ENCODE results near the gene RAPGEF1. TPM values are rescaled to one million over a fixed set of nuclear protein-coding genes. Genes with fewer than 3 reads are reported as not detected.

The RAPGEF1 gene
- total and polyA plus RNA-seq, 2 of the 13 experiments (the other 11 are each of a cell fraction or from before 2014, with no cell fraction given) = 21.2 to 38.9 TPM

- TF ChIP-seq, protein P1, sequence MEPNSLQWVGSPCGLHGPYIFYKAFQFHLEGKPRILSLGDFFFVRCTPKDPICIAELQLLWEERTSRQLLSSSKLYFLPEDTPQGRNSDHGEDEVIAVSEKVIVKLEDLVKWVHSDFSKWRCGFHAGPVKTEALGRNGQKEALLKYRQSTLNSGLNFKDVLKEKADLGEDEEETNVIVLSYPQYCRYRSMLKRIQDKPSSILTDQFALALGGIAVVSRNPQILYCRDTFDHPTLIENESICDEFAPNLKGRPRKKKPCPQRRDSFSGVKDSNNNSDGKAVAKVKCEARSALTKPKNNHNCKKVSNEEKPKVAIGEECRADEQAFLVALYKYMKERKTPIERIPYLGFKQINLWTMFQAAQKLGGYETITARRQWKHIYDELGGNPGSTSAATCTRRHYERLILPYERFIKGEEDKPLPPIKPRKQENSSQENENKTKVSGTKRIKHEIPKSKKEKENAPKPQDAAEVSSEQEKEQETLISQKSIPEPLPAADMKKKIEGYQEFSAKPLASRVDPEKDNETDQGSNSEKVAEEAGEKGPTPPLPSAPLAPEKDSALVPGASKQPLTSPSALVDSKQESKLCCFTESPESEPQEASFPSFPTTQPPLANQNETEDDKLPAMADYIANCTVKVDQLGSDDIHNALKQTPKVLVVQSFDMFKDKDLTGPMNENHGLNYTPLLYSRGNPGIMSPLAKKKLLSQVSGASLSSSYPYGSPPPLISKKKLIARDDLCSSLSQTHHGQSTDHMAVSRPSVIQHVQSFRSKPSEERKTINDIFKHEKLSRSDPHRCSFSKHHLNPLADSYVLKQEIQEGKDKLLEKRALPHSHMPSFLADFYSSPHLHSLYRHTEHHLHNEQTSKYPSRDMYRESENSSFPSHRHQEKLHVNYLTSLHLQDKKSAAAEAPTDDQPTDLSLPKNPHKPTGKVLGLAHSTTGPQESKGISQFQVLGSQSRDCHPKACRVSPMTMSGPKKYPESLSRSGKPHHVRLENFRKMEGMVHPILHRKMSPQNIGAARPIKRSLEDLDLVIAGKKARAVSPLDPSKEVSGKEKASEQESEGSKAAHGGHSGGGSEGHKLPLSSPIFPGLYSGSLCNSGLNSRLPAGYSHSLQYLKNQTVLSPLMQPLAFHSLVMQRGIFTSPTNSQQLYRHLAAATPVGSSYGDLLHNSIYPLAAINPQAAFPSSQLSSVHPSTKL (CRISPR knock-in tag; IDR thresholded peaks at IDR 0.05) = no peak
- TF ChIP-seq PAWR (CRISPR knock-in tag; IDR thresholded peaks at IDR 0.05; ENCODE audit: borderline replicate concordance) (no peak), ATAD3A (CRISPR knock-in tag; IDR thresholded peaks at IDR 0.05) (no peak), ZNF121 (CRISPR knock-in tag; IDR thresholded peaks at IDR 0.05) (0 out of 2 replicates have a peak, but pooled peaks have one; percentile 21), TBP (CRISPR knock-in tag; IDR thresholded peaks at IDR 0.05) (no peak), ZNF572 (CRISPR knock-in tag; IDR thresholded peaks at IDR 0.05) (no peak), POGZ (CRISPR knock-in tag; IDR thresholded peaks at IDR 0.05) (no peak), TFAP4 (IDR thresholded peaks at IDR 0.05; ENCODE audit: borderline replicate concordance, low read depth) (no peak), GLMP (CRISPR knock-in tag; IDR thresholded peaks at IDR 0.05; ENCODE audit: borderline replicate concordance) (no peak), FOXA3 (CRISPR knock-in tag; IDR thresholded peaks at IDR 0.05) (no peak), NRL (CRISPR knock-in tag; IDR thresholded peaks at IDR 0.05; ENCODE audit: borderline replicate concordance) (no peak), ZNF709 (CRISPR knock-in tag; IDR thresholded peaks at IDR 0.05) (no peak), ZNF446 (CRISPR knock-in tag; IDR thresholded peaks at IDR 0.05) (no peak), MAFG (CRISPR knock-in tag; IDR thresholded peaks at IDR 0.05) (no peak)
- TF ChIP-seq, protein P2, sequence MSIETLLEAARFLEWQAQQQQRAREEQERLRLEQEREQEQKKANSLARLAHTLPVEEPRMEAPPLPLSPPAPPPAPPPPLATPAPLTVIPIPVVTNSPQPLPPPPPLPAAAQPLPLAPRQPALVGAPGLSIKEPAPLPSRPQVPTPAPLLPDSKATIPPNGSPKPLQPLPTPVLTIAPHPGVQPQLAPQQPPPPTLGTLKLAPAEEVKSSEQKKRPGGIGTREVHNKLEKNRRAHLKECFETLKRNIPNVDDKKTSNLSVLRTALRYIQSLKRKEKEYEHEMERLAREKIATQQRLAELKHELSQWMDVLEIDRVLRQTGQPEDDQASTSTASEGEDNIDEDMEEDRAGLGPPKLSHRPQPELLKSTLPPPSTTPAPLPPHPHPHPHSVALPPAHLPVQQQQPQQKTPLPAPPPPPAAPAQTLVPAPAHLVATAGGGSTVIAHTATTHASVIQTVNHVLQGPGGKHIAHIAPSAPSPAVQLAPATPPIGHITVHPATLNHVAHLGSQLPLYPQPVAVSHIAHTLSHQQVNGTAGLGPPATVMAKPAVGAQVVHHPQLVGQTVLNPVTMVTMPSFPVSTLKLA (IDR thresholded peaks at IDR 0.05) = no peak
- TF ChIP-seq, protein P3, sequence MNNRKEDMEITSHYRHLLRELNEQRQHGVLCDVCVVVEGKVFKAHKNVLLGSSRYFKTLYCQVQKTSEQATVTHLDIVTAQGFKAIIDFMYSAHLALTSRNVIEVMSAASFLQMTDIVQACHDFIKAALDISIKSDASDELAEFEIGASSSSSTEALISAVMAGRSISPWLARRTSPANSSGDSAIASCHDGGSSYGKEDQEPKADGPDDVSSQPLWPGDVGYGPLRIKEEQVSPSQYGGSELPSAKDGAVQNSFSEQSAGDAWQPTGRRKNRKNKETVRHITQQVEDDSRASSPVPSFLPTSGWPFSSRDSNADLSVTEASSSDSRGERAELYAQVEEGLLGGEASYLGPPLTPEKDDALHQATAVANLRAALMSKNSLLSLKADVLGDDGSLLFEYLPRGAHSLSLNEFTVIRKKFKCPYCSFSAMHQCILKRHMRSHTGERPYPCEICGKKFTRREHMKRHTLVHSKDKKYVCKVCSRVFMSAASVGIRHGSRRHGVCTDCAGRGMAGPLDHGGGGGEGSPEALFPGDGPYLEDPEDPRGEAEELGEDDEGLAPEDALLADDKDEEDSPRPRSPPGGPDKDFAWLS (CRISPR knock-in tag; IDR thresholded peaks at IDR 0.05; ENCODE audit: borderline replicate concordance) = no peak
- TF ChIP-seq, protein P4, sequence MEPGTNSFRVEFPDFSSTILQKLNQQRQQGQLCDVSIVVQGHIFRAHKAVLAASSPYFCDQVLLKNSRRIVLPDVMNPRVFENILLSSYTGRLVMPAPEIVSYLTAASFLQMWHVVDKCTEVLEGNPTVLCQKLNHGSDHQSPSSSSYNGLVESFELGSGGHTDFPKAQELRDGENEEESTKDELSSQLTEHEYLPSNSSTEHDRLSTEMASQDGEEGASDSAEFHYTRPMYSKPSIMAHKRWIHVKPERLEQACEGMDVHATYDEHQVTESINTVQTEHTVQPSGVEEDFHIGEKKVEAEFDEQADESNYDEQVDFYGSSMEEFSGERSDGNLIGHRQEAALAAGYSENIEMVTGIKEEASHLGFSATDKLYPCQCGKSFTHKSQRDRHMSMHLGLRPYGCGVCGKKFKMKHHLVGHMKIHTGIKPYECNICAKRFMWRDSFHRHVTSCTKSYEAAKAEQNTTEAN (CRISPR knock-in tag; conservative IDR thresholded peaks at IDR 0.05) = no peak
- TF ChIP-seq, protein P5, sequence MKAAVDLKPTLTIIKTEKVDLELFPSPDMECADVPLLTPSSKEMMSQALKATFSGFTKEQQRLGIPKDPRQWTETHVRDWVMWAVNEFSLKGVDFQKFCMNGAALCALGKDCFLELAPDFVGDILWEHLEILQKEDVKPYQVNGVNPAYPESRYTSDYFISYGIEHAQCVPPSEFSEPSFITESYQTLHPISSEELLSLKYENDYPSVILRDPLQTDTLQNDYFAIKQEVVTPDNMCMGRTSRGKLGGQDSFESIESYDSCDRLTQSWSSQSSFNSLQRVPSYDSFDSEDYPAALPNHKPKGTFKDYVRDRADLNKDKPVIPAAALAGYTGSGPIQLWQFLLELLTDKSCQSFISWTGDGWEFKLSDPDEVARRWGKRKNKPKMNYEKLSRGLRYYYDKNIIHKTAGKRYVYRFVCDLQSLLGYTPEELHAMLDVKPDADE (CRISPR knock-in tag; IDR thresholded peaks at IDR 0.05) = no peak
Measured at GRCh38 chr9:131762356-131762932, 22.6 kb upstream of the RAPGEF1 start (continued).
